GM21367 (cell line): ENCODE data around the gene MAP4.
"Not testable (repeated sequence)": the region's sequence is repeated elsewhere in the genome, so short reads cannot be mapped to it uniquely, and the experiment has no call there.

Experiments used
- ATAC-seq: cut with Tn5 transposase; IDR thresholded peaks from one replicate; pipeline ENCODE4 v1.9.1; 2021; ENCODE audit not compliant: unreplicated experiment

MAP4 gene, protein sequence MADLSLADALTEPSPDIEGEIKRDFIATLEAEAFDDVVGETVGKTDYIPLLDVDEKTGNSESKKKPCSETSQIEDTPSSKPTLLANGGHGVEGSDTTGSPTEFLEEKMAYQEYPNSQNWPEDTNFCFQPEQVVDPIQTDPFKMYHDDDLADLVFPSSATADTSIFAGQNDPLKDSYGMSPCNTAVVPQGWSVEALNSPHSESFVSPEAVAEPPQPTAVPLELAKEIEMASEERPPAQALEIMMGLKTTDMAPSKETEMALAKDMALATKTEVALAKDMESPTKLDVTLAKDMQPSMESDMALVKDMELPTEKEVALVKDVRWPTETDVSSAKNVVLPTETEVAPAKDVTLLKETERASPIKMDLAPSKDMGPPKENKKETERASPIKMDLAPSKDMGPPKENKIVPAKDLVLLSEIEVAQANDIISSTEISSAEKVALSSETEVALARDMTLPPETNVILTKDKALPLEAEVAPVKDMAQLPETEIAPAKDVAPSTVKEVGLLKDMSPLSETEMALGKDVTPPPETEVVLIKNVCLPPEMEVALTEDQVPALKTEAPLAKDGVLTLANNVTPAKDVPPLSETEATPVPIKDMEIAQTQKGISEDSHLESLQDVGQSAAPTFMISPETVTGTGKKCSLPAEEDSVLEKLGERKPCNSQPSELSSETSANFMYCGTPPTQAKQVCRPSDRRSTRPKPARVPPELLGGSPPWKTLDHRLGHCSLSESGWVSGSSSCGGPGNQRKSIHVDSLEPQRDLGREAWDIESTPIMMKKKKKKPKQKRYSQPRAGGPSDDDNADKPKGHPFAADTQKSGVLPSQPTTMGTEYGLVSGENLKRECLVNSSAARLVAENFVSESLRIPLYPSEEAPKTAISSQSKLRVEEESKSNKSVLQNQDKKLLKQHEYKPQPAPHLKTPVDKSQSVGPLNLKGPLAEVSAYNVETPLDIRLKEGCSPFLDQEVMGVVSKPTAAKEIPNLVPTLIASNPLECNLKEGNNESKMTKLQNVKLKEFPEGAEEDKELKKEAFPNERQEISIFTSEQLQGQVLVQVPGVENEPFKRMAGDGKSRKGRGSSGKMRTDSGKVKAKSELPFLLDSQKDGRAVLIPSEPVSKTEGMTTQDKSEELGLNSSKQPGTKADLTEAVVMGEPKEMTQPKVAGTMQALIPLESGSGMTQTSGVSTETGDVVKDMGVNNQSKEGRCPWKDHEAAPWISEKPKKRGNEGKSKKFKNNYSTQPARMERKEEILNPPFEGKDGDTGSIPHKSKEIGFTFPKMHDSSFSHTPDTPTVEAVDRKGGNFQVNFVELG (N-terminal part only)

DNA sequence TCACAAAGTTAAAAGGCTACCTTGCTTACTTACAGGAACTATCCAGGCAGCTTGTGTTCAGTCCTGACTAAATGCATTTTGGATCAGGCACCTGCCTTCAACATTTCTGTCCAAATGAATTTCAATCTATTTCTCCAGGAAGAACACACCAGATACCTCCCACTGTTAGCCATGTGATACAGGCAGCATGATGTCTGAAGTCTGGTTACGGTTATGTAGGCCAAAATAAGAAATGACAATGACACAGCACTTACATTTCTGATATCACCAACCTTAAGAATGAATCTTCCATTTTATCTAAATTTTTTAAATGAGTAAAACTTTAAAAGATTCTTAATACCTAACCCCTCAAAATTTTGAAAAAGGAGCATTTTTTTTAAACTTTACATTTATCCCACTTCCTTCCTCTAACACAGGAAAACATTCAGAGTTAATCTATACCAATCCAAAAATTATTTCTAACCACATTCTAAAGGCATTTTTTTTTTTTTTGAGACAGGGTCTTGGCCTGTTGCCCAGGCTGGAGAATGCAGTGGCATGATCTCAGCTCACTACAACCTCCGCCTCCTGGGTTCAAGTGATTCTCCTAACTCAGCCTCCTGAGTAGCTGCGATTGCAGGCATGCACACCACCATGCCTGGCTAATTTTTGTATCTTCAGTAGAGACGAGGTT, at the start of gene MAP4:
TSS of gene MAP4 (minus strand) at position 116 of the 673 bp plus-strand sequence. CDS start 17,556 bp downstream, outside the sequence.
- no peak for ATAC-seq

DNA sequence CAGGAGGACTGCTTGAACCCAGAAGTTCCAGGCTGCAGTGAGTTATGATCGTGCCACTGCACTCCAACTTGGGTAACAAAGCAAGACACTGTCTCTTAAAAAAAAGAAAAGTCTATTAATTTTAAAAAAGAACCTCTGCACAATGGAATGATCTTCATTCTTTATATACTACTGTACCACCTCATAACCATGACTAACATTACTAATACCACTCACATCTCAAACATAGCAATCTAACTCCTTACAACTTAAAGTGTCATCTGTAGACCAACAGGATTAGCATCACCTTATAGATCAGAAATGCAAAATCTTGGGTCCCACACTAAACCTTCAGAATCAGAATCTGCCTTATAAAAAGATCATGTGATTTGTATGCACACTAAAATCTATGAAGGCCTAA, 48.8 kb upstream of the MAP4 start:
- no peak for ATAC-seq

DNA sequence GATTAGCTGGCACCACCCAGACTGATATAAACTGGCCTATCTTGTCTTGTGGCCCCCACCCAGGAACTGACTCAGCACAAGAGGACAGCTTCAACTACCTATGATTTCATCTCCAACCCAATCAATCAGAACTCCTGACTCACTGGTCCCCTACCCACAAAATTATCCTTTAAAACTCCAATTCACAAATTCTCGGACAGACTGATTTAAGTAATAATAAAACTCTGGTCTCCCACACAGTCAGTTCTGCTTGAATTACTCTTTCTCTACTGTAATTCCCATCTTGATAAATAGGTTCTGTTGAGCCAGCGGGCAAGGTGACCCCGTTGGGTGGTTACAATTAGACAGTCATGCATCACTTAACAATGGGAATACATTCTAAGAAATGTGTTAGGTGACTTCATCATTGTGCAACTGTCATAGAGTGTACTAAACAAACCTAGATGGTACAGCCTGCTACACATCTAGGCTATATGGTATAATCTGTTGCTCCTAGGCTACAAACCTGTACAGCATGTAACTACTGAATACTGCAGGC, 48.1 kb upstream of the MAP4 start:
- ATAC-seq = no peak

DNA sequence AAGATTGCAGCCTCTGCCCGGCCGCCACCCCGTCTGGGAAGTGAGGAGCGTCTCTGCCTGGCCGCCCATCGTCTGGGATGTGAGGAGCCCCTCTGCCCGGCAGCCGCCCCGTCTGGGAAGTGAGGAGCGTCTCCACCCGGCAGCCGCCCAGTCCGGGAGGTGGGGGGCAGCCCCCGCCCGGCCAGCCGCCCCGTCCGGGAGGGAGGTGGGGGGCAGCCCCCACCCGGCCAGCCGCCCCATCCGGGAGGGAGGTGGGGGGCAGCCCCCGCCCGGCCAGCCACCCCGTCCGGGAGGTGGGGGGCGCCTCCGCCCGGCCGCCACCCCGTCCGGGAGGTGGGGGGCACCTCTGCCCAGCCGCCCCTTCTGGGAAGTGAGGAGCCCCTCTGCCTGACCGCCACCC, 45.4 kb upstream of the MAP4 start:
- ATAC-seq = not testable (repeated sequence)

DNA sequence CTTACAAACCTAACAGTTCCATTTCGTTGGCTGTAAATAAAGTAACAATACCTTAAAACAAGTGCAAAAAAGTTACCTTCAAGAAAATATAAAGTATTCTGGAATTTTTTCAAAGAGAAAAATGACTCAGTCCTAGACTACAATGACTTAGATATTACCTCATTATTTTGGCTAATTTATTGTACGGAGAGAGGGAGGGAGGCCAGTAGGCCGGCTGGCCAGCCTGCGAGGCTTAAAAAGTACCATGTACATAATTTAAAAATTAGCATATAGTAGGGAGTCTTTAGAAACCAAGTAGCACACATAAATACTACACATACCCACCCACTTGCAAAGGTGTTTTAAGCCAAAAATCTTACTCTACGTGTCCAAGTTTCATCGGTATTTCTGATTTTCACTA, 41.9 kb upstream of the MAP4 start:
- ATAC-seq = no peak

DNA sequence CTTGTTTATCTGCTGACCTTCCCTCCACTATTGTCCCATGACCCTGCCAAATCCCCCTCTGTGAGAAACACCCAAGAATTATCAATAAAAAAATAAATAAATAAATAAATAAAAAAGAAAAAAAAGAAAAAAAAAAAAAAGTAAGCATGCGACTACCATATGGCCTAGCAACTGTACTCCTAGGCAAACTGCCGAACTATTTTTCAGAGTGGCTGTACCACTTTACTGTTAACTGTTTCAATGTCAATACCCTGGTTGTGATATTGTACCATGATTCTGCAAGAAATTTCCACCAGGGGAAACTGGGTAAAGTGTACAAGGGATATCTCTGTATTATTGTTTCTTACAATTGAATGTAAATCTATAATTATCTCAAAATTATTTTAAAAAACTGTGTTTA, 41.3 kb upstream of the MAP4 start:
- no peak for ATAC-seq

DNA sequence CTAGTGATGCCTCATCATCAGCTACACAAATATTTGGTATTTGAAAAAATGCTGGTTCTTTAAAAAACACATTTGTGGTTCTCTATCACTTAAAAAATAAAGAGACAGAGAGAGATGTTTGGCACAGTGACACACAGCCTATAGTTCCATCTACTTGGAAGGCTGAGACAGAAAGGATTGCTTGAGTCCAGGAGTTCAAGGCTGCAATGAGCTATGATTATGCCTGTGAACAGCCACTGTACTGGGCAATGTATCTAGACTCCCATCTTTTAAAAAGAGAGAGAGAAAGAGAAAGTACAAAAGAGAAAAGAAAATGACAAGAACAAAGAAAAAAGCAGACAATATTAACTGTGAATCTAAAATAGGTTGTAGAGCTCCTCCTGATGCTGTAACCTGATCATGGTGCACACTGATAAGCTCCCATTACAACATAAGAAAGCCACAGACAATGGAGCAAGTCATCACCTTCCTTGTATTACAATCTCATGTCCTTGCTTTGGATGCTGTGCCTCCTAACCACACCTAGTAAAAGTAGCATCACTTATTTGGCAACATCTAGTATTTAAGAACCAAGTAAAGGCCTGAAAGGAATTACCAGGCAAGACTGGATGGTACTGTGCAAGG, 31.7 kb upstream of the MAP4 start:
- ATAC-seq = no peak

DNA sequence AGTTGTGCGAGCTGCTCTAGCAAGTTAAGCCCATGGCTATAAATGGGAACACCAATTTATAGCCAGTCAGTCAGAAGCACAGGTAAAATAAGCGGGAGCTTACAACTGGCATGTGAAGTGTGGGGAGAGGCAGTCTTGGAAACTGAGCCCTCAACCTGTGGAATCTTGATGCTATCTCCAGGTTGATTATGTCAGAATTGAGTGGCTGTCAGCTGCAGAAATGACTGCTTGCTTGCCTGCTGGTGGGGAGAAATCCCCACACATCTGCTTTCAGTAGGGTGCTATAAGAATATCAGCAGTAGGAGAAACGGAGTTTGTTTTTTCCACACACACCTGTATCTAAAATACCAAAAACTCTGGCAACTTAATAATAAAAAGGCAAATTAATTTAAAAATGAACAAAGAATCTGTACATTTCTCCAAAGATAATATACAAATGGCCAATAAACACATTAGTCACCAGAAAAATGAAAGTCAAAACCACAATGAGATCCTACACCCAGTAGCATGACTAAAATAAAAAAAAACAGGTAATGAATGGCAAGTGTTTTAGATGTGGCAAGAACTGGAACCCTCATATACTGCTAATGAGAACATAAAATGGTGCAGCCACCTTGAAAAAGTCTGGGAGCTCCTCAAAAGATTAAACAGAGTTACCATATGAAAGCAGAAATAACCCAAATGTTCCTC, 26.0 kb upstream of the MAP4 start:
- no peak for ATAC-seq

DNA sequence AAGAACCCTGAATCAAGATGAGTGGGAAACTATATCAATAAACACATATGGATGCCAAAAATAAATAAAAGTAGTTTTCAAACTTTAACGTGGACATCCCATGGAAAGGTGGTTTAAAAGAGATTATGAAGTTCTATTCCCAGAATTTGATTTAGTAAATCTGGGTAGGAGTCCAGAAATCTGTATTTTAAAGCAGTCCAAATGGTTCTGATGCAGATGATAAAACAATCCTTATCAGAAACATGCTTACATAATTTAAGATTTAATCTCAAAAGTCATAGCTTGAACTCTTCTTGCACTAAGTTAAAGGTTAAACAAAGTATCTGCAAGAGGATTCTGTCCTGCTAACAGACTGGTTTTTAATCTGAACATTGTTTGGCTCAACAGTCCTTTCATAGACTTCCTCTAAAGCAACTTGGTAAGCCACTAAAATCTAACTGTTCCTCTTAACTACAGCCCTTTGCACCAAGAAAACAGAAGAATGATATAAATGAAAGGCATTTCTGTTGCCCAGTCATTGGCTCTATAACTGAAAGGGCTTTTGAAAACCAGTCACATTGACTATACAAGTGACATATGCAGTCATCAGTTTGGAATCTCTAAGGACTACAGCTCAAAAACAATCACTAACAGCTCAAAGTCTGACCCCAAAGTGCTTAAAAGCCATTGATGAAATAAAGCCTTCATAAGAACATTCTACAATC, 23.4 kb upstream of the MAP4 start:
- ATAC-seq = no peak

DNA sequence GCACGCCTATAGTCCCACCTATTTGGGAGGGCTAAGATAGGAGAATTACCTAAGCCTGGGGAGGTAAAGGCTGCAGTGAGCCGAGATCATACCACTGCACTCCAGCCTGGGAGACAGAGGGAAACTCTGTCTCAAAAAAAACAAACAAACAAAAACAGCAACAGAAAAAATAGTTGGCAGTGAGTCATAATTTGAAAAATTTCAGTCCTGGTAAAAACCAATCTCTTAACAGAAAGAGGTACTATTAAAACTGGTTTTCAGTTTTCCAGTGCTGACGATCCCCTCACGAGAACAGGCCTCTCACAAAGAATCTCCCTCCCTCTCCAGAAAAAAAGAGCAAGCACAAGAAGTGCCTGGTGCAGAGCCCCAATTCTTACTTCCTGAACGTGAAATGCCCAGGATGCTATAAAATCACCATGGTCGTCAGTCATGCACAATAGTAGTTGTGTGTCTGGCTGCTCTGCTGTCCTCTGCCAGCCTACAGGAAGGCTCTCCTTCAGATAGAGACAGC, 22.8 kb upstream of the MAP4 start:
- ATAC-seq = no peak

DNA sequence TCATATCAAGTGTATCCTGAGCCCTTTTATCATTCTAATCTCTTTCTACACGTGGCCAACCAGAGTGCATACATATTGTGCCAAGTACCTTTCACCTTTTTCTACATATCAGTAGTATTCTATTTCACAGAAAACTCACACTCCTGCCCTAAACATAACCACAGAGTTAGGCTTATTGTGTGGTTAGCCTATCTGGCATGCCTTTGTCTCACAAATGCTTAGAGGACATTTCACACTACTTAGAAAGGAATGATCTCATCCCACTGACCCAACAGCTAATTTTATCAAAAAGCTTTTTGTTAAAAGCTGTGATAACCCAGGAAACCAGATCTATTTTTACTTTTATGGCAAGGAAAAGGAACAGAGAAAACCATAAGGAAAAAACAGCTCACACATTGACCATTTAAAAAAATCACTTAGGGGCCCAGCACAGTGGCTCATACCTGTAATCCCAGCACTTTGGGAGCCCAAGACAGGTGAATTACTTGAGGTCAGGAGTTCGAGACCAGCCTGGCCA, 17.8 kb upstream of the MAP4 start:
- ATAC-seq = no peak

DNA sequence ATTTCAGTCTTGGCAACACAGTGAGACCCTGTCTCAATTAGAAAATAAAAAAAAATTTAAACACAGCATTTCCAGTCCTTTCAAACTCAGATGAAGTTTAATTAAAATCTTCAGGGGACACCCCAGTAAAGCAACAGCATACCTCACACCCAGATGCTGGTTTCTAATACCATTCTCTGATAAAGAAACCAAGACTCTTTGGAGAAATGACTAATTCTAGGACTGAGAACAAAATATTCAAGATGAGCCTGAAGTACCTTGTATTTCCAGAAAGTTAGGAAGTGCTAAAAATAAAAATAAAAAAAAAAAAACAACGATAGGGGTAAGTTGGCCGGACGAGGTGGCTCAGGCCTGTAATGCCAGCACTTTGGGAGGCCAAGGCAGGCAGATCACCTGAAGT, 14.0 kb upstream of the MAP4 start:
- ATAC-seq = no peak

DNA sequence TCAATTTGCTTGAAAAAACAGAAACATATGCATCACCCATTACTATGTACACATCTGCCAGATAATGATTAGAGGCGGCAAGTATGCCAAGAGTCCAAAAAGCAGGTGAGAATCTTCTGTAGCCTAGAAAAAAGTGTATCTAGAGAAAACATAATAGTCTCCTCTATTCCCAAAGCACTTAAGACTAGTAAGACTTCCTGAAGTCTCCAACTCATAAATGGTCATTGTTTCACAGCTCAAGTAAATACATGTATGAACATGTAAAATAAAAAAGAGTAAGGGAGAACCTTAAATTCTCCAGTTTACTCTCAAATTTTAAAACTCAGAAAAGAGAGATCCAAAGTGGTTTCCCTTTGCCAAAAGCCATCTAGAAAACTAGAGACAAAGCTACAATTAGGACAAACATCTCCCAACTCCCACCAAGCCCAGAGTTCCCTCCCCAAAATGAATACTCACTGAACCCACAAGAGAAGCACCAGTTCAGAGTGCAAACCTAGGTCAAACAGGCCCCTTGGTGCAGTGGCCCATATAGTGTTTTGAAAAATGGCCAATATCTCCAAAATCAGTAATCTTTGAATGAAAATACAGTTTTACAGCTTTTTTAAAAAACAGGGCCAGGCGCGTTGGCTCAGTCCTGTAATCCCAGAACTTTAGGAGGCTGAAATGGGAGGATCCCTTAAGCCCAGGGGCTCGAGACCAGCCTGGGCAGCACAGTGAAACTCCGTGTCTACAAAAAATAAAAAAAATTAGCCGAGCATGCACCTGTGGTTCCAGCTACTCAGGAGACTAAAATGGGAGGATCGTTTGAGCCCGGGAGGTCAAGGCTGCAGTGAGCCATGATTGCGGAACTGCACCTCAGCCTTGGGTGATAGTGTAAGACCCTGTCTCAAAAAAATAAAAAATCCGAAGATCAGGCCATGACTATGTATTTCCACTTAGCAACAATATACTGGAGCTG, 11.0 kb upstream of the MAP4 start:
- ATAC-seq = no peak

DNA sequence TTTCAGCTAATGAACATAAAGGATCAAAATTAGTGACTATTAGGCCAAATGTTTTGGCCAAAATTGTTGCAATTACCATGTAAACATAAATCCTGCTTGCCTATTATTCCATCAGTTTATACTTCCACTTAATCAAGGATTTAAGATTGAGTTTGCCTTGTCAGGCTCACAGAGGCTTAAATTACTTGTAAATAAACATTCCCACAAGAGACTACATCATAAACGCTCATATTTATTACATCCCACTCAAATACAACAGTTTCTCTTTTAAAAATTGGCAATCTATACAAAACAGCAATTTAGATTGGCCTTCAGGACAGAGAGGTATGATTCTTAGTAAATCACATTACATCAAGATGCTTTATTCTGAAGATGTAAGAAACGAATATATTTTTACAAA, 9.9 kb upstream of the MAP4 start:
- no peak for ATAC-seq

DNA sequence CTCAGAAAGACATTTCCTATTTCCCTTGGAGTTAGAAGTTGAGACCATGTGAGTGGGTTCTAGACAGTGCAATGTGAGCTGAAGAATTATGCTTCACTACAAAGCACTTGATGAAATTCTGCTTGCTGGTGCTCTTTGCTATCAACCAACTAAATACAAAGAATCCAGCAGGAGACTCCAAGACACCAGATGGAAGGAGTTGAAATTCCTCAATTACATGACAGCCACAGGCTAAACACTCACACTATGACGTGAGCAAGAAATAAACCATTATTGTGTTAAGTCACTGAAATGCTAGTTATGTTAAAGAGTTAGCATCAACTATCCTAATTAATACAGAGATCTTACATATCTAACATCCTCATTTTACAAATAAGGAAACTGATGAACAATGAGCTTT, 8.2 kb upstream of the MAP4 start:
- ATAC-seq = no peak

DNA sequence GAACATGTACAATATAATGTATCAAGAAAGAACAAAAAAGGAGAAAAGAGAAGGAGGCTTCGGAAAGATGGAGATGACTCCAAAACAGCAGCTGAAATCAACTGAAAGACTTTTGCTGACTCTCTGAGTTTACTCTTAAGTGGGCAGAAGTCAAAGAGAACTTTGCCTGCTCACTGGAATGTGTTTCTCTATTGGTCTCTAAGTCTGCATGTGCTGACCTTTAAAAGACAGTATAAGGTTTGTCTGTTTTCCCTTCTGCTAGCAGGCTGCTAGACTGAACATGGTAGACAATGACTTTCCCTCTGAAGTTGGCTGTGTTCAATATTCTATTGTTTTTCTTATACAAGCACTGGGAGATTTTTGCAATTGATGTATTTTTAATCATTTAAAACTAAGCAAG, 7.2 kb upstream of the MAP4 start:
- no peak for ATAC-seq

DNA sequence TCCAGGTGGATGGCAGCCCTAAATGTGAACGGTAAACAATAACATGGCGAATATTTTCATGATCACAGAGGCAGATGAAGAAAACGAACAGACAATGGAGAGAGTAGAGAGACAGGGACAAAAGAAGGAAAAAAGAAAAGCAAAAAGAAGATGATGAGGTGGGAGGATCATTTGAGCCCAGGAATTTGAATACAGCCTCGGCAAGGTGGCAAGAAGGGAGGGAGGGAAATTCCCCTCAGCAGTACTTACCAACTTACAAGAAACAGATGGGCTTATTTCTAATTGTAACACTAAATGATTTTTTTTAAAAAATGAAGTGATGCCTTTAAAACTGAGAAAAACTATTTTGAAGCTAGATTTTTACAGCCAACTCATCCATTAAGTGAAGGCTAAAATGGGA, 6.0 kb upstream of the MAP4 start:
- no peak for ATAC-seq
